ENCODE data around the gene BORCS5. TPM values are rescaled to one million over a fixed set of nuclear protein-coding genes. Genes with fewer than 3 reads are reported as not detected.

The BORCS5 gene
- total RNA-seq, 1 experiment from 2014 or later: 13.9 TPM

GRCh38 chr12:12511895-12512711 lies 155.2 kb downstream of the BORCS5 start:
- H3K4me1 Mint-ChIP-seq: peaks cover 42 to 43% of the 10 kb centered on the region in 2 experiments
- no peak overlapping the region for H3K27ac Mint-ChIP-seq
- H3K23ac ChIP-seq (ENCODE audit: insufficient read length, low read depth, low read length): no peak overlapping the region
- H3K27me3 Mint-ChIP-seq (ENCODE audit: low read depth): no peaks in the 10 kb centered on the region
- no peak overlapping the region for H4K91ac ChIP-seq (ENCODE audit: insufficient read length, low read depth, low read length)
- no peak for TF ChIP-seq CTCF (conservative IDR thresholded peaks at IDR 0.05)
- H3K14ac ChIP-seq (ENCODE audit: insufficient read depth, low read length): no peak overlapping the region
- no peak for DNase-seq
- H2BK5ac ChIP-seq (ENCODE audit: insufficient read length, low read length): no peak overlapping the region
- no peak overlapping the region for H3K18ac ChIP-seq (ENCODE audit: insufficient read length, low read depth, low read length)
- no peak overlapping the region for H3K56ac ChIP-seq (ENCODE audit: insufficient read length, low read depth, low read length)
- peaks cover 2% of the 10 kb centered on the region for H3K79me1 ChIP-seq (ENCODE audit: insufficient read depth, low read depth, low read length, poor library complexity, severe bottlenecking)
- H2AK5ac ChIP-seq (ENCODE audit: insufficient read length, low read length): no peak overlapping the region
- no peak overlapping the region for H3K4ac ChIP-seq (ENCODE audit: low read depth, low read length)
- no peak overlapping the region for H2BK20ac ChIP-seq (ENCODE audit: low read depth, low read length, poor library complexity, severe bottlenecking)
- peaks cover 4 to 18% (median 17%) of the 10 kb centered on the region in 3 experiments; a peak in 5 of 7 replicates for H3K36me3 Mint-ChIP-seq (ENCODE audit: insufficient read depth in 1 of 3, low read depth in 3 of 3)
- H3K27ac ChIP-seq (ENCODE audit: insufficient read length, low read depth, low read length): no peak overlapping the region
- no peak overlapping the region for H2AFZ ChIP-seq (ENCODE audit: low read length)
- H3K79me2 ChIP-seq (ENCODE audit: insufficient read depth, low read length): peaks cover 6% of the 10 kb centered on the region; the same call in 1 of the 2 replicates
- no peak overlapping the region for H3T11ph ChIP-seq (ENCODE audit: low read length)
- H3K23me2 ChIP-seq (ENCODE audit: insufficient read length, low read depth, low read length, poor library complexity, severe bottlenecking): no peaks in the 10 kb centered on the region
- no peak overlapping the region for H4K5ac ChIP-seq (ENCODE audit: insufficient read length, low read depth, low read length)
- H3K4me1 ChIP-seq (ENCODE audit: insufficient read depth, low read length): peaks cover 4% of the 10 kb centered on the region
- no peaks in the 10 kb centered on the region for H4K20me1 ChIP-seq (ENCODE audit: control insufficient read depth, insufficient read depth, insufficient read length)
- H3K4me3 Mint-ChIP-seq: no peak overlapping the region
- no peak overlapping the region for H3K4me2 ChIP-seq (ENCODE audit: insufficient read depth, insufficient read length, low read length)
- no CpG with 5 or more reads among the region's 5 CpGs for WGBS (ENCODE audit: extremely low coverage, insufficient read length, low lambda C conversion rate)
- H3K9me3 Mint-ChIP-seq: no peaks in the 10 kb centered on the region
- H3K9me3 ChIP-seq (ENCODE audit: control insufficient read depth, low read depth, low read length): no peaks in the 10 kb centered on the region
- H4K8ac ChIP-seq (replicated peaks; ENCODE audit: insufficient read length, low read depth, low read length): no peak overlapping the region
- H2BK15ac ChIP-seq (ENCODE audit: low read depth, low read length): no peak overlapping the region
- no peak overlapping the region for H2BK120ac ChIP-seq (ENCODE audit: low read depth, low read length, poor library complexity, severe bottlenecking)
- no peak overlapping the region for H2BK12ac ChIP-seq (ENCODE audit: insufficient read length, low read depth, low read length)
- H3K9ac ChIP-seq (ENCODE audit: extremely low read depth, insufficient read length, low read length): no peak overlapping the region
- no peaks in the 10 kb centered on the region for H3K27me3 ChIP-seq (ENCODE audit: insufficient read depth, low read length)

Measured in H9 (cell line).